K562 (cell line): ENCODE results near the gene CSF1. TPM values are rescaled to one million over a fixed set of nuclear protein-coding genes. Genes with fewer than 3 reads are reported as not detected.

Experiments used
- C11orf30 ChIP-seq: fragments of 450-650 bp; IDR thresholded peaks from 2 replicates; pipeline ENCODE4 v1.6.1; 2016; ENCODE audit warnings: low read depth, mild to moderate bottlenecking
- DPF2 ChIP-seq: fragments of 450-650 bp; IDR thresholded peaks from 2 replicates; pipeline ENCODE4 v1.6.1; 2016
- ELF4 ChIP-seq: fragments of 450-650 bp; formaldehyde crosslinking; IDR thresholded peaks from 2 replicates; pipeline ENCODE4 v1.4.0; 2022; ENCODE audit warnings: missing genetic modification characterization
- GABPB1 ChIP-seq: sonication (generic); formaldehyde crosslinking; IDR thresholded peaks from 2 replicates; pipeline ENCODE4 v1.8.0; 2022; ENCODE audit warnings: mild to moderate bottlenecking, missing genetic modification reagents
- HDAC1 ChIP-seq, 2 experiments: fragments of 450-650 bp; IDR thresholded peaks; 2 replicates each; pipeline ENCODE4 v1.6.1; 2016 to 2017; ENCODE audit warnings: inconsistent platforms in 1 of 2, mild to moderate bottlenecking in 1 of 2, moderate library complexity in 1 of 2
- HNRNPUL1 ChIP-seq: fragments of 200-400 bp; formaldehyde crosslinking; IDR thresholded peaks from 2 replicates; pipeline ENCODE4 v1.6.1; 2017; ENCODE audit warnings: low read length
- LCOR ChIP-seq: sonication (generic); formaldehyde crosslinking; IDR thresholded peaks from 2 replicates; pipeline ENCODE4 v1.8.0; 2022; ENCODE audit warnings: mild to moderate bottlenecking, missing genetic modification reagents
- MCM3 ChIP-seq: fragments of 450-650 bp; IDR thresholded peaks from 2 replicates; pipeline ENCODE4 v1.6.1; 2016
- PHF21A ChIP-seq: fragments of 450-650 bp; IDR thresholded peaks from 2 replicates; pipeline ENCODE4 v1.6.1; 2017; ENCODE audit warnings: low read depth, borderline replicate concordance
- POLR2B ChIP-seq: fragments of 450-650 bp; IDR thresholded peaks from 2 replicates; pipeline ENCODE4 v1.6.1; 2018; ENCODE audit warnings: low read depth; ENCODE audit not compliant: partially characterized antibody
- PPARD ChIP-seq: fragments of 250-450 bp; sonication (Bioruptor Pico); IDR thresholded peaks from 2 replicates; pipeline ENCODE4 v1.8.0; 2022; ENCODE audit warnings: inconsistent platforms, mild to moderate bottlenecking, moderate library complexity
- RBFOX2 ChIP-seq: fragments of 200-400 bp; formaldehyde crosslinking; IDR thresholded peaks from 2 replicates; pipeline ENCODE4 v1.6.1; 2017; ENCODE audit warnings: low read depth, mild to moderate bottlenecking, low read length, moderate library complexity
- SMARCA4 ChIP-seq: fragments of 450-650 bp; IDR thresholded peaks from 2 replicates; pipeline ENCODE4 v1.6.1; 2016
- ZNF311 ChIP-seq: fragments of 250-450 bp; sonication (Bioruptor Pico); IDR thresholded peaks from 2 replicates; pipeline ENCODE4 v1.4.0; 2020; ENCODE audit warnings: mild to moderate bottlenecking, moderate library complexity
- polyA plus RNA-seq, 8 experiments: library from polyadenylated mRNA; depleted of rRNA in 4 of 8; stranded (reverse) in 5 of 8; unstranded in 3 of 8; fragments of >200 nt; fragmentation: Nextera tagmentation in 2 of 8; fragmentation: Illumina TruSeq in 1 of 8; extraction: Ambion mirVana in 2 of 8; extraction: Trizol in 1 of 8; gene quantifications; 2 replicates each; pipeline versions ENCODE4 v1.2.1 to v1.2.3, GENCODE V29; 2011 to 2014; ENCODE audit warnings: inconsistent platforms in 1 of 8, missing spikeins in 1 of 8
- total RNA-seq, 7 experiments: library from RNA; depleted of rRNA in 6 of 7; stranded (reverse); fragments of >200 nt in 6 of 7; fragmentation: Illumina TruSeq in 2 of 7; extraction: Trizol in 2 of 7; gene quantifications; 2 replicates each; pipeline versions ENCODE4 v1.2.1 to v1.2.3, GENCODE V29; 2011 to 2021; ENCODE audit warnings: low replicate concordance in 1 of 7
- TF ChIP-seq, protein P1 (sequence below): fragments of 450-650 bp; IDR thresholded peaks from 2 replicates; pipeline ENCODE4 v1.6.1; 2017; ENCODE audit warnings: mild to moderate bottlenecking, moderate library complexity
- TF ChIP-seq, protein P2 (sequence below): sonication (generic); formaldehyde crosslinking; IDR thresholded peaks from 2 replicates; pipeline ENCODE4 v1.8.1; 2022; ENCODE audit warnings: missing genetic modification reagents
- TF ChIP-seq, protein P3 (sequence below): fragments of 250-450 bp; sonication (Bioruptor Pico); IDR thresholded peaks from 2 replicates; pipeline ENCODE4 v1.9.0; 2021; ENCODE audit warnings: mild to moderate bottlenecking
- TF ChIP-seq, protein P4 (sequence below): fragments of 450-650 bp; IDR thresholded peaks from 2 replicates; pipeline ENCODE4 v1.6.1; 2018; ENCODE audit not compliant: partially characterized antibody
- TF ChIP-seq, protein P5 (sequence below): sonication (generic); formaldehyde crosslinking; IDR thresholded peaks from 2 replicates; pipeline ENCODE4 v1.8.1; 2023; ENCODE audit warnings: mild to moderate bottlenecking, missing genetic modification reagents

CSF1 gene
- total and polyA plus RNA-seq, 9 of the 15 experiments (the other 6 are each of a cell fraction or from before 2014, with no cell fraction given), result 0.18 to 11.8 (median 2.8) TPM

DNA sequence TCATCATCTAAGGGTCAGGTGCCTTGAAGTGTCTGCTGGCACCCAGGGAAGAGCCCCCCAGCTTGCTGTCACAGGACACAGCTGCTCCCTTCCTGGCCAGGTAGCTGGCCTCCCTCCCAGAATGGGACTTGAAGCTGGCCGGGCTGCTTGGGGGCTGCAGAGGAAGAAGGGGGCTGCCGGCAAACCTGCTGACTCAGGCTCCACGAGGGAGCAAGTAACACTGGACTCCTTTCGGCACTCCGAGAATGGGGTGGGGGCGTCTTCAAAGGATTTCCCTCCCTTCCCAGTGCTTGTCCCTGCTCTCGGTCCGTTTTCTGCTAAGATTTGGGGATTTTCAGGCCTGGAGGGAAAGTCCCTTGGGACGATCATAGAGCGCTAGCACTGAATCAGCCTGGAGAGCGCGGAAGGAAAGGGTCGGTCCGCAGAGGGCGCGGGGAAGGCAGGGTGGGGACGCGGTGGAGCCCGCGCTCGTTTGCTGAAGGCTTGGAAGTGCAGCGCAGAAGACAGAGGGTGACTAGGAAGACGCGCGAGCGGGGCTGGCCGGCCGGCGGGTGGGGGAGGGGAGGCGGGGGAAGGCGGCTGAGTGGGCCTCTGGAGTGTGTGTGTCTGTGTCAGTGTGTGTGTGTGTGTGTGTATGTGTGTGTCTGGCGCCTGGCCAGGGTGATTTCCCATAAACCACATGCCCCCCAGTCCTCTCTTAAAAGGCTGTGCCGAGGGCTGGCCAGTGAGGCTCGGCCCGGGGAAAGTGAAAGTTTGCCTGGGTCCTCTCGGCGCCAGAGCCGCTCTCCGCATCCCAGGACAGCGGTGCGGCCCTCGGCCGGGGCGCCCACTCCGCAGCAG lies at the start of gene CSF1 (continued):
- TF ChIP-seq, protein P1, sequence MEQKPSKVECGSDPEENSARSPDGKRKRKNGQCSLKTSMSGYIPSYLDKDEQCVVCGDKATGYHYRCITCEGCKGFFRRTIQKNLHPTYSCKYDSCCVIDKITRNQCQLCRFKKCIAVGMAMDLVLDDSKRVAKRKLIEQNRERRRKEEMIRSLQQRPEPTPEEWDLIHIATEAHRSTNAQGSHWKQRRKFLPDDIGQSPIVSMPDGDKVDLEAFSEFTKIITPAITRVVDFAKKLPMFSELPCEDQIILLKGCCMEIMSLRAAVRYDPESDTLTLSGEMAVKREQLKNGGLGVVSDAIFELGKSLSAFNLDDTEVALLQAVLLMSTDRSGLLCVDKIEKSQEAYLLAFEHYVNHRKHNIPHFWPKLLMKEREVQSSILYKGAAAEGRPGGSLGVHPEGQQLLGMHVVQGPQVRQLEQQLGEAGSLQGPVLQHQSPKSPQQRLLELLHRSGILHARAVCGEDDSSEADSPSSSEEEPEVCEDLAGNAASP, result no peak
- peak in 1 of 2 experiments; percentile 48; a peak in 1 of 4 replicates for TF ChIP-seq HDAC1 (IDR thresholded peaks at IDR 0.05)
- no peak for TF ChIP-seq PPARD (CRISPR knock-in tag)
- peak; percentile 53 for TF ChIP-seq SMARCA4
- TF ChIP-seq C11orf30, result peak; percentile 90
- no peak for TF ChIP-seq MCM3
- 0 out of 2 replicates have a peak, but pooled peaks have one; percentile 55 for TF ChIP-seq ELF4
- TF ChIP-seq POLR2B, result peak; percentile 49
- TF ChIP-seq, protein P2, sequence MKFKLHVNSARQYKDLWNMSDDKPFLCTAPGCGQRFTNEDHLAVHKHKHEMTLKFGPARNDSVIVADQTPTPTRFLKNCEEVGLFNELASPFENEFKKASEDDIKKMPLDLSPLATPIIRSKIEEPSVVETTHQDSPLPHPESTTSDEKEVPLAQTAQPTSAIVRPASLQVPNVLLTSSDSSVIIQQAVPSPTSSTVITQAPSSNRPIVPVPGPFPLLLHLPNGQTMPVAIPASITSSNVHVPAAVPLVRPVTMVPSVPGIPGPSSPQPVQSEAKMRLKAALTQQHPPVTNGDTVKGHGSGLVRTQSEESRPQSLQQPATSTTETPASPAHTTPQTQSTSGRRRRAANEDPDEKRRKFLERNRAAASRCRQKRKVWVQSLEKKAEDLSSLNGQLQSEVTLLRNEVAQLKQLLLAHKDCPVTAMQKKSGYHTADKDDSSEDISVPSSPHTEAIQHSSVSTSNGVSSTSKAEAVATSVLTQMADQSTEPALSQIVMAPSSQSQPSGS (CRISPR knock-in tag), result no peak
- TF ChIP-seq, protein P3, sequence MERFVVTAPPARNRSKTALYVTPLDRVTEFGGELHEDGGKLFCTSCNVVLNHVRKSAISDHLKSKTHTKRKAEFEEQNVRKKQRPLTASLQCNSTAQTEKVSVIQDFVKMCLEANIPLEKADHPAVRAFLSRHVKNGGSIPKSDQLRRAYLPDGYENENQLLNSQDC (CRISPR knock-in tag), result no peak
- TF ChIP-seq PHF21A, result peak; percentile 64; the same call in 1 of the 2 replicates
- TF ChIP-seq, protein P4, sequence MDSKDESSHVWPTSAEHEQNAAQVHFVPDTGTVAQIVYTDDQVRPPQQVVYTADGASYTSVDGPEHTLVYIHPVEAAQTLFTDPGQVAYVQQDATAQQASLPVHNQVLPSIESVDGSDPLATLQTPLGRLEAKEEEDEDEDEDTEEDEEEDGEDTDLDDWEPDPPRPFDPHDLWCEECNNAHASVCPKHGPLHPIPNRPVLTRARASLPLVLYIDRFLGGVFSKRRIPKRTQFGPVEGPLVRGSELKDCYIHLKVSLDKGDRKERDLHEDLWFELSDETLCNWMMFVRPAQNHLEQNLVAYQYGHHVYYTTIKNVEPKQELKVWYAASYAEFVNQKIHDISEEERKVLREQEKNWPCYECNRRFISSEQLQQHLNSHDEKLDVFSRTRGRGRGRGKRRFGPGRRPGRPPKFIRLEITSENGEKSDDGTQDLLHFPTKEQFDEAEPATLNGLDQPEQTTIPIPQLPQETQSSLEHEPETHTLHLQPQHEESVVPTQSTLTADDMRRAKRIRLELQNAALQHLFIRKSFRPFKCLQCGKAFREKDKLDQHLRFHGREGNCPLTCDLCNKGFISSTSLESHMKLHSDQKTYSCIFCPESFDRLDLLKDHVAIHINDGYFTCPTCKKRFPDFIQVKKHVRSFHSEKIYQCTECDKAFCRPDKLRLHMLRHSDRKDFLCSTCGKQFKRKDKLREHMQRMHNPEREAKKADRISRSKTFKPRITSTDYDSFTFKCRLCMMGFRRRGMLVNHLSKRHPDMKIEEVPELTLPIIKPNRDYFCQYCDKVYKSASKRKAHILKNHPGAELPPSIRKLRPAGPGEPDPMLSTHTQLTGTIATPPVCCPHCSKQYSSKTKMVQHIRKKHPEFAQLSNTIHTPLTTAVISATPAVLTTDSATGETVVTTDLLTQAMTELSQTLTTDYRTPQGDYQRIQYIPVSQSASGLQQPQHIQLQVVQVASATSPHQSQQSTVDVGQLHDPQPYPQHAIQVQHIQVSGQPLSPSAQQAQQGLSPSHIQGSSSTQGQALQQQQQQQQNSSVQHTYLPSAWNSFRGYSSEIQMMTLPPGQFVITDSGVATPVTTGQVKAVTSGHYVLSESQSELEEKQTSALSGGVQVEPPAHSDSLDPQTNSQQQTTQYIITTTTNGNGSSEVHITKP, result peak; percentile 12
- 0 out of 2 replicates have a peak, but pooled peaks have one; percentile 40 for TF ChIP-seq GABPB1 (CRISPR knock-in tag)
- no peak for TF ChIP-seq ZNF311 (CRISPR knock-in tag)
- no peak for TF ChIP-seq HNRNPUL1
- TF ChIP-seq LCOR (CRISPR knock-in tag), result no peak
- TF ChIP-seq, protein P5, sequence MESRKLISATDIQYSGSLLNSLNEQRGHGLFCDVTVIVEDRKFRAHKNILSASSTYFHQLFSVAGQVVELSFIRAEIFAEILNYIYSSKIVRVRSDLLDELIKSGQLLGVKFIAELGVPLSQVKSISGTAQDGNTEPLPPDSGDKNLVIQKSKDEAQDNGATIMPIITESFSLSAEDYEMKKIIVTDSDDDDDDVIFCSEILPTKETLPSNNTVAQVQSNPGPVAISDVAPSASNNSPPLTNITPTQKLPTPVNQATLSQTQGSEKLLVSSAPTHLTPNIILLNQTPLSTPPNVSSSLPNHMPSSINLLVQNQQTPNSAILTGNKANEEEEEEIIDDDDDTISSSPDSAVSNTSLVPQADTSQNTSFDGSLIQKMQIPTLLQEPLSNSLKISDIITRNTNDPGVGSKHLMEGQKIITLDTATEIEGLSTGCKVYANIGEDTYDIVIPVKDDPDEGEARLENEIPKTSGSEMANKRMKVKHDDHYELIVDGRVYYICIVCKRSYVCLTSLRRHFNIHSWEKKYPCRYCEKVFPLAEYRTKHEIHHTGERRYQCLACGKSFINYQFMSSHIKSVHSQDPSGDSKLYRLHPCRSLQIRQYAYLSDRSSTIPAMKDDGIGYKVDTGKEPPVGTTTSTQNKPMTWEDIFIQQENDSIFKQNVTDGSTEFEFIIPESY, result peak; percentile 53; the same call in 1 of the 2 replicates
- TF ChIP-seq RBFOX2, result peak; percentile 72
- TF ChIP-seq DPF2, result peak; percentile 62; the same call in 1 of the 2 replicates
